ENCODE data around the gene RBCK1. TPM values are rescaled to one million over a fixed set of nuclear protein-coding genes. Genes with fewer than 3 reads are reported as not detected.
"Not testable (repeated sequence)": the region's sequence is repeated elsewhere in the genome, so short reads cannot be mapped to it uniquely, and the experiment has no call there.

The RBCK1 gene
- polyA plus RNA-seq, 4 donors = 67.9 to 109 (median 84.3) TPM

DNA sequence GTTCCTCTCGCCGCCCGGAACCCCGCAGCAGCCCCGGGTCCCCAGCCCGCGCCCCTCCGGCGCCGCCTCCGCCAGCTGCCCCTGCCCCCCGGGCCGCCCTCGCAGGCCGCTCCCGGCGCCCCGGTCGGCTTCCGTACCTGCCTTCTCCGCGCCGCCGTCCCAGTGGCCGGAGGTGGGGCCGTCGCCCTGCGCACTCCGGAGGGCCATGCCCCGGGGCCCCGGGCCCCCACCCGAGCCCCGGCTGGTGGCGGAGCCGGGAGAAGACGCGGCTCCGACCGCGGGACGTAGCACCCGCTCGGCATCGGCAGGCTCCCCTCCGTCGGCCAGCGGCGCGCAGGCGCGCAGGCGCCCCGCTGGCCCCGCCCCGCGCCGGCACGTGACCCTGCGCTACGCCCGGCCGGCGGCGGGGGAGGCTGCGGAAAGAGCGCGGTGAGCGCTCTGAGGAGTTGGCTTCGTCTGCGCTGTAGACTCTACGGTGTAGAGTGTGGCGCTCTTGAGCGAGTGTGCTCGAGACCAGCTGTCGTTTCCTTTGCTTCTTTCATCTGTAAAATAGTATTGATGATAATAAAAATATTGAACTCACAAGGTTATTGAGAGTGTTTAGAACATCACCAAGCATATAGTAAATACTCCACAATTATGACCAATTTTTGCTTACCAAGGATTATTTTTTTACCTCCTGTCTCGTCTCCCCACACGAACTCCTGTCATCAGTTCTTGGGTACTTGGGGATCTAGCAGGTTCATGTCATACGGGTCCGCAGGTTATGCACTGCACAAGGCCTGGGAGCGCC is 54.3 kb downstream of the RBCK1 start, which contains the start of gene TBC1D20:
Gene TBC1D20, minus strand, starts transcription at position 335 of the 793 bp plus-strand sequence. Its CDS starts 128 bp downstream, at position 207.
- DNase-seq (ENCODE audit: low read depth in 4 of 4, low spot score in 3 of 4) = peak; percentile 65 to 85 (median 80)

DNA sequence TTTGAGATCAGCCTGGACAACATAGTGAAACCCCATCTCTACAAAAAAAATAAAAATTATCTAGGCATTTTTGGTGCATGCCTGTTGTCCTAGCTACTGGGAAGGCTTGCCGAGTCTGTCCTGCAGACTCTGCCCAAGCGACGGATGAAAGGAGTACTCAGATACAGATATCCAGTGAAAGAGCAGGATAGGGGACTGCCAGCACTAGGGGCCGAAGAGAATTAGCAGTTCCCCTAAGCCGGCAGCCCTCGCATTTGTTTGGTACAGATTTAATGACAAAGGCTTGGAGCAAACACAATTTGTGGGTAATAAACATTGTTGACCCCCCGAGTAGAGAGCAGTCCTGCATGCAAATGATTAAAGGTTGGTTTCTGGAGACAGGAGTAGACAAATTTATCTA is 59.7 kb downstream of the RBCK1 start:
- no peak for DNase-seq (ENCODE audit: low read depth in 4 of 4, low spot score in 3 of 4)

DNA sequence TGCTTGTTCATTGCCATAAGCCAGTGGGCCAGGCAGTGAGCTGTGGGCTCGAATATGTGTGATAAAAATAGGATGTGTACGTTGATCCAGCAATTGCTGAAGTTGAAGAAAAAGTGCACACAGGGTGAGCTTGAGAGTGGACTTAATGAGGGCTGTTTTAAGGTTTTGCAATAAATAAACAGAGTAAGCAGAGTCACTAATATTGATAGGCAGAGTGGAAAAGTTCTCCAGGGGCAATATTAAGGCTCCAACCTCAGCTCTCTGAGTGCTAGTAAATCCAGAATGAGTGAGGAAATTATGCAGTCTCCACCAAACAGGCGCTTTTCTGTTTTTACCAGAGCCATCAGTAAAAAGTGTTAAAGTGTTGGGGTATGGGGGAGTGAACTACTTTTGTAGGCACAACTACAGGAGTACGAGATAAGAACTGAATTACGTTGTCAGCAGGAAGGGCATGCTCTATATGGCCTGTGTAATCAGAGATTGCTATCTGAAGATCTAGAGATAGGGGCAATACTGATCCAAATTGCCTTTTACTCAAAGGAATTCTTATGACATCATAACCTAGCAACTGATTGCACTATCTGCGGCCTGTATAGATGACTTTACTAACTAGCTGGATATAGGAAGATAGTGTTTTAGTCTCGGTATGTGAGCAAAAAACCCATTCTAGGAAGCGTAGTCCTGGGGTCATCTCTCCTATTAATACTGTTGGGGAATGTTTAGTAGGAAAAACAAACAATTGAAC is 61.8 kb downstream of the RBCK1 start:
- DNase-seq (ENCODE audit: low read depth in 4 of 4, low spot score in 3 of 4) = no peak

DNA sequence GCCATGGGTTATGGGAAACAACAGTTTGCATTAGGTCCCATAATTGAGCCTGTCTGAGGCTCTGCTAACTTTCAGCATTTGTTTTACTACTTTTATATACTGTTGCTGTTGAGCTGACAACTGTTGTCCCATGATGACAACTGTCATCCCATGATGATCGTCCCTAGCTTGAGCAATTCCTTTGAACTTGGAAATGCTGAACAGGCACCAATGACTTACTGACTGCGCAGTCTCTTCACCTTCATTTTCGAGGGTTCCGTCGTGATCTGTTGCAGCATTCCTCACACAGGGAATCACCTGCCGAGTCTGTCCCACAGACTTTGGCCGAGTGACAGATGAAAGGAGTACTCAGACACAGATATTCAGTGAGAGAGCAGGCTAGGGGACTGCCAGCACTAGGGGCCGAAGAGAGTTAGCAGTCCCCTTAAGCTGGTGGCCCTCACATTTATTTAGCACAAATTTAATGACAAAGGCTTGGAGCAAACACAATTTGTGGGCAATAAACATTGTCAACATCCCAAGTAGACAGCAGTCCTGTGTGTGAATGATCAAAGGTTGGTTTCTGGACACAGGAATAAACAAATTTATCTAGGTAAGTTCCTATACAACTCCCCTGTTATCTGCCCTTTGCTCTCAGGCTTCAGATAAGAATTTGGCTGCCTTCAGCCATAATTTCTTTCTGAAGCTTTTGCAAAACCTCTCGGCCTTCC is 64.2 kb downstream of the RBCK1 start:
- no peak for DNase-seq (ENCODE audit: low read depth in 4 of 4, low spot score in 3 of 4)

DNA sequence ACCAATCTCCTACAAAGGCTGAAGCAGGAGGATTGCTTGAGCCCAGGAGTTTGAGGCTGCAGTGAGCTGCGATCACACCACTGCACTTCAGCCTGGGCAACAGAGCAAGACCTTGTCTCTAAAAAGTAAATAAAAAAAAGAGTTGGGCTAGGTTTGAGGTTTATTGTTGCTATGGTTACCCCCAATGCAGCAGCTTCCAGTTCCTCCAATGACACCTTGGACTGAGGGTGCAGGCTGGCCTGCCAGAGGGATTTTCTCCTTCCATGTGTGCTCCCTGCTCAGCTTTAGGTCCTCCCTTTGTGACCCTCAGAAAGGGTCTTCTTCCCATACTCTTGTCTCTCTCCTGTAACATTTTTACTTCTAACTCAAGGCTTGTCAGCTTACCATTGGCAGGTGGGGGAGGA is 64.8 kb downstream of the RBCK1 start:
- DNase-seq (ENCODE audit: low read depth in 4 of 4, low spot score in 3 of 4) = no peak

DNA sequence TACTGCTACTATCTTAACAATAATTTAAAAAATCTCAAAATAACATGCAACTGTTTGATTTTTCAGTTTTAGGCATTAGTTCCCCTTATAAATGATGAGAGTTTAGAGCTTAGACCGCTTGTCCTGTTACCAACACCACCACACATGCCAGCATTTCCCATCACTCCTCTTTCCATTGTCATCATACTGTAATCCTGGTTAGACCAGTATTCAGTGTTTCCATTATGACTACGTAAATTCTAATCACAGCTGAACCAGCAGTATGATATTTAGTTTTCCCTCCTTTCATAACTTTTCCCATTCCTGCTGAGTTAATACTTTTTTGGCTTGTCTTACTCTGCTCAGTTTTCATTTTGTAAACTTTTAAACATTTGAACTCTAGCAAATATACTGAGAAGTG is 66.5 kb downstream of the RBCK1 start:
- DNase-seq (ENCODE audit: low read depth in 4 of 4, low spot score in 3 of 4) = no peak

DNA sequence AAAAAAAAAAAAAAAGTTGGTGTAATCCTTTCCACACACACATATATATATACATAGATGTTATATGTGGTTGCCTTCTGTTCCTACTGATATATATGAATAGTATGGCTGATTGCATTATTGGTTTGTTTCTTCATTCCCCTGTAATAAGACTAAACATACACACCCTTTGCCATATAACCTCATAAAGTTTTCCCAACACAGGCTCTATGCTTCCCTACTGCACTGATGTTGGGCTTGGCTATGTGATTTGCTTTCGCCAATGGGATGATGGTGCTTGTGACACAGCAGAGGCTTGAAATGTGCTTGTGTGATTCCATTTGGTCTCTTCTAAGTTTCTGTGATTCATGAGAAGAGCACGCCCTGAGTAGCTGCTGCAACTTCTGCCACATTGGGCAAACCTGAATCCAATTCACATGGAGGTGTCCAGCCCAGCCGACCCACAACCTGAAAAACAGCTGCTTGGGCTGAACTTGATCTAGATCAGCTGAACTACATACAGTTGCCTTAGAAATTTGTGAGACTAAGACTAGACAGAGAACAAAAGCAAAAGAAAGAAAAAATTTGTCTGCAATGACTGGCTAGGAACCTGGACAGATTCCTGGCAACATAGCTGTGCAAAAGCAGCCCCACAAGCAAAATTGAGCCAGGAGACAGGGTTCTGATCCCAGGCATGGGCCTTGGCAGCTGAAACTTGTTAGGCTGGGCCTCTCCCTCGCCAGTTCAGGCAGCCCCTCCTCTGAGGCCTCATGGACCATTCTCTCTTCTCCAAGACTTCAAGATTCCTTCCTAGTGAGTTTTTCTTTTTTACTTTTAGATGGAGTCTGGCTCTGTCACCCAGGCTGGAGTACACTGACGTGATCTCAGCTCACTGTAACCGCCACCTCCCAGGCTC is 67.6 kb downstream of the RBCK1 start:
- DNase-seq (ENCODE audit: low read depth in 4 of 4, low spot score in 3 of 4) = no peak

DNA sequence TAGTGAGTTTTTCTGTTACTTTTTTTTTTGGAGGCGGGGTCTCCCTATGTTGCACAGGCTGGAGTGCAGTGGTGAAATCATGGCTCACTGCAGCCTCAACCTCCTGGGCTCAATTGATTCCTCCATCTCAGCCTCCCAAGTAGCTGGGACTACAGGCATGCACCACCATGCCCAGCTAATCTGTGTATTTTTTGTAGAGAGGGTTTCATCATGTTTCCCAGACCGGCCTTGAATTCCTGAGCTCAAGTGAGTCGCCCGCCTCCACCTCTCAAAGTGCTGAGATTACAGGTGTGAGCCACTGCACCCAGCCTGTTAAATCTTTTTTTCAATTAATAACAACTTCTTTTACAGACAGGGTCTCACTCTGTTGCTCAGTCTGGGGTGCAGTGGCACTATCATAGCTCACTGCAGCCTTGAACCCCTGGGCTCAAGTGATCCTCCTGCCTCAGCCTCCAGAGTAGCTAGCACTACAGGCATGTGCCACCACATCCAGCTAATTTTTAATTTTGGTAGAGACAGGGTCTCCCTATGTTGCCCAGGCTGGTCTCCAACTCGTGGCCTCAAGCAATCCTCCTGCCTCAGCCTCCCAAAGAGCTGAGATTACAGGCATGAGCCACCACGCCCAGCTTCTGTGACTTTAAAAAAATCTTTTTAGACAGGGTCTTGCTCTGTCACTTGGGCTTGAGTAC is 68.6 kb downstream of the RBCK1 start:
- not testable (repeated sequence) for DNase-seq (ENCODE audit: low read depth in 4 of 4, low spot score in 3 of 4)

DNA sequence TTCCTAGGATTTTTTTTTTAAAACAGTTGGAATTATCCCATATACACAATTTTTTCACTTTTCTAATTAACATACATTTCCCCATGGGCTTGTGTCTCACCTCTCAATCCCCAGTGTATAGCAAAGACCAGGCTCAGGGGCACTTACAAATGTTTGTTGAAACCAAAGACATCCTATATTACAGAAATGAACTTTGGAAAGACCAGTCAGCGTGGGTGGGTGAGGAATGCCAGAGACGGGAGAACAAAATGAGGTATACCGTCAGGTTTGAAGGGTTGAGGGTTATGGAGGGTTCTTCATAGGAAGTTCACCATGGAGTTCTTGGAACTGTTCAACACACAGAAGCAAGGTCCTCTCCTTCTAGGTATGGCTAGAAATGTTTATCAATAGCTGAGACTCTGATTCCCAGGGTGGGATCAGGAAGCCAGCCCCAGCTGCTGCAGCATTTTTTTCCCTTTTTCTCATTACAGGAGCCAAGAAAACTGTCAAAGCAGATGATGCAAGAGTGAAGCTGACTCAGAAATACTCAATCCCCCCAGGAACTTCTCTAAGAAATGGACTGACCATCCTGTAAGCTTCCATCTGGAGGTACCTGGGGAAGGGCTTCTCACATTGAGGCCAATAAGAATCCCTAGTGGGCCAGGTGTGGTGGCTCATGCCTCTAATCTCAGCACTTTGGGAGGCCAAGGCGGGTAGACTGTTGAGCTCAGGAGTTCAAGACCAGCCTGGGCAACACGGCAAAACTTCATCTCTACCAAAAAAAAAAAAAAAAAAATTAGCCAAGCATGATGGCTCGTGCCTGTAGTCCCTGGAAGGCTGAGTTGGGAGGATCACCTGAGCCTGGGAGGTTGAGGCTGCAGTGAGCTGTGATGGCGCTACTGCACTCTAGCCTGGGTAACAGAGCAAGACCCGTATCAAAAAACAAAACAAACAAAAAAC is 70.2 kb downstream of the RBCK1 start:
- DNase-seq (ENCODE audit: low read depth in 4 of 4, low spot score in 3 of 4) = no peak

DNA sequence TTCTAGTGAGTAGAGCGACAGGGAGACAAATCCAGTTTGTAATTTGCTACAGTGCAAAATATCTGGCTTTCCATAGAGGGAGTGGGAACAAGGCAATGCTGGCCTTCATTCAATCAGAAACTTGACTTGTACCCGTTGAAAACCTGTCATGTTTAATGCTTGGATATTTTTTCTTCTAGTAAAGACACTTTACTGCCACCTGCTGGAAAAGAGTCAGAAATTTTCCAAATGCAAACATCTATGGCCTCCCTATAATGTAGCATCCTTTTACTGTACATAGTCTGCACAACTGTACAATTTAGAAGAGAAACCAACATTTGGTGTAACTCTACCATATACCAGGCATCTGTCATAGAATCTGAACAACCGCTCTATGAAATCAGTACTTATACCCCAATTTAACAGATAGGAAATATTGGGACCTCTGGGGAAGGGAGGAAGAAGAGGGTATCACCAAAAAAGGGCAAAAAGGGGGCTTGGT is 70.9 kb downstream of the RBCK1 start:
- DNase-seq (ENCODE audit: low read depth in 4 of 4, low spot score in 3 of 4) = peak in 1 of 4 donors; percentile 16

DNA sequence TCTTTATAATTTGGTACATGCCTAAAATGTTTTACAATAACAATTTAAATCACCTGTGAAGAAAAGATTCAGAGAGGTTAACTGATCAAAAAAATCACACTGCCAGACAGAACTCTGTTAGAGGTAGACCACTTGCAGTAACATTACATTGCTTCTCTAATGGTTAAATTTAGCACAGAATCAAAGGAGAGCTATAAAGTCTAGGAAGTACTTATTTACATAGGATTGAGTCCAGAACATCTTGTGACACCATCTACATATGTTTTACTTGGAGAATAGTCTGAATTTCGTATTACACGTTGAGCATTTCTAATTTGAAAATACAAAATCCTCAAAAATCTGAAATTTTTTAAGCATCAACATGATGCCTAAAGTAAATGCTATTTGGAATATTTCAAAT is 71.4 kb downstream of the RBCK1 start:
- DNase-seq (ENCODE audit: low read depth in 4 of 4, low spot score in 3 of 4) = no peak

DNA sequence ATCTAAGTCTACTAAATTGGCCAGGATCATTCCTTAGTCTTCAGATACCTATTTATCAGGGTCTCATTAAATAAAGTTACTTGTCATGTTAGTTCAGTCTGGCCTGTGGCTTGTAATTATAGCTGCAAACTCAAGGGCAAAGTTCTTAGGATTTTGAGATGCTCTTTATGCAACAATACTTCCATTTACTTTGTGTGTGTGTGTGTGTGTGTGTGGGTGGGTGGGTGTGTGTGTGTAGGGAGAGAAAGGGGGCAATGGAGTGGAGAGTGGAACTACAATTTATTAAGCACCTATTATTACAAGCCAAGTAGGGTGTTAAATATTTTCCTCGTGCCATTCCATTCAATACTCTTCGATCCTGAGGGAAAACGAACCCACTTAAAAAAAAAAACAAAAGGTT is 71.9 kb downstream of the RBCK1 start:
- DNase-seq (ENCODE audit: low read depth in 4 of 4, low spot score in 3 of 4) = no peak

DNA sequence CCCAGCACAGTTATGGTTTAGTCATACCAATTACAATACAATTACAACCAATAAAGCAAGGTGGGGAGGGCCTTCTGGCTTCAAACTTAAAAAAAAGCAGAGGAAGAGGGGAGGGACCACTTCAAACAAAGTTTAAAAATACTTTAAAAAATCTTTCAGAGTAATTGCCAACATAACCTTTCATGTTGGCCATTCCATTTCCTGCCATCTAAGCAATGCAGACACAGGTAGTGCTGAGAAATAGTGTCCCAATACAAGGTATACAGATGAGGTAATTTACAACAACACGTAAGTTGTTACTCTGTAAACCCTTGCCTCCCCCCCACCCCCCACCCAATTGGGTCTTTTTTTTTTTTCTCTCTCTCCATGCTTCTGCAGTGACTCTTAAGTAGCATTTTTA is 73.1 kb downstream of the RBCK1 start:
- DNase-seq (ENCODE audit: low read depth in 4 of 4, low spot score in 3 of 4) = no peak

Other genes with a start within 250 kb of the RBCK1 start
- not detected for gene DEFB128, start 218.6 kb upstream of the RBCK1 start, polyA plus RNA-seq (ENCODE audit: insufficient read length in 4 of 4)
- not detected for gene DEFB129, start 181.0 kb upstream of the RBCK1 start, polyA plus RNA-seq (ENCODE audit: insufficient read length in 4 of 4)
- gene DEFB132, start 150.6 kb upstream of the RBCK1 start, polyA plus RNA-seq (ENCODE audit: insufficient read length in 4 of 4) = not detected
- 10 to 100 TPM; 32.8 to 42.9 (median 36.7) TPM for gene C20orf96, start 117.5 kb upstream of the RBCK1 start, polyA plus RNA-seq (ENCODE audit: insufficient read length in 4 of 4)
- gene ZCCHC3, start 110.7 kb upstream of the RBCK1 start, polyA plus RNA-seq (ENCODE audit: insufficient read length in 4 of 4) = 10 to 100 TPM; 47.1 to 54.6 (median 49.7) TPM
- gene SOX12, start 82.7 kb upstream of the RBCK1 start, polyA plus RNA-seq (ENCODE audit: insufficient read length in 4 of 4) = 10 to 100 TPM; 23.2 to 43.6 (median 28.6) TPM
- gene NRSN2, start 61.2 kb upstream of the RBCK1 start, polyA plus RNA-seq (ENCODE audit: insufficient read length in 4 of 4) = 10 to 100 TPM; 39.5 to 52.2 (median 46.3) TPM
- gene TRIB3, start 27.5 kb upstream of the RBCK1 start, polyA plus RNA-seq (ENCODE audit: insufficient read length in 4 of 4) = 1 to 10 TPM; 2.1 to 4.3 (median 3.7) TPM
- 10 to 100 TPM; 31.1 to 37.0 (median 34.4) TPM for gene TBC1D20, start 54.2 kb downstream of the RBCK1 start, polyA plus RNA-seq (ENCODE audit: insufficient read length in 4 of 4)
- 100 to 1,000 TPM; 111 to 158 (median 146) TPM for gene CSNK2A1, start 135.5 kb downstream of the RBCK1 start, polyA plus RNA-seq (ENCODE audit: insufficient read length in 4 of 4)
- gene TCF15, start 202.0 kb downstream of the RBCK1 start, polyA plus RNA-seq (ENCODE audit: insufficient read length in 4 of 4) = 1 to 10 TPM; 1.3 to 1.7 (median 1.4) TPM
- gene SRXN1, start 244.9 kb downstream of the RBCK1 start, polyA plus RNA-seq (ENCODE audit: insufficient read length in 4 of 4) = 10 to 100 TPM; 11.0 to 31.1 (median 12.6) TPM

Data from left renal pelvis (tissue), 4 donors.